ENCODE measurements around the gene FSTL4. TPM values are rescaled to one million over a fixed set of nuclear protein-coding genes. Genes with fewer than 3 reads are reported as not detected.
"Not testable (repeated sequence)": the region's sequence is repeated elsewhere in the genome, so short reads cannot be mapped to it uniquely, and the experiment has no call there.

The FSTL4 gene
- polyA plus RNA-seq, 3 donors from 2014 or later, result not detected

DNA sequence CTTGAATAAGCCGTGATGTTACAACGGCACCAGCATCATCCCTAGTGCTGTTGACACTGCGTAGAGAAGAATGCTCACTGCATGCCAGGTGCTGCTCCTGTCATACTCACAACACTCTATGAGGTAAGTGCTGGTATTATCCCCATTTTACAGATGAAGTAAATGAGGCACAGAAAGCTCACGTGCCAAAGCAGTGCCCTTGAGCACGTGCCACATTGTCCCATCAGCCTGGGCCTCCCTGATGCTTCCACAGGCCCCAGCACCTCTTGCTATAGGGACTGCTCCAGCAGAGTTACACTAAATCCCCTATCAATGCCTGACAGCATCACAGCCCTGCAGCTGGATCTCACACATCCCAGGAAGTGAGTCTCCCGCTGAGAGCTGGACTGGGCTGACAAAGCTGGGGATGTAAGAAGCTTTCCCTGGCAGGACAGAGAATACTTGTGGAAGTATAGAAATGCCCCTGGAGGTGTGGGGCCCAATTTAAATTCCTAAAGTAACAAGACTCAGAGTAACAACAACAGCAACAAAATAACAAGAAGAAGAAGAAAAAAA is 216.1 kb downstream of the FSTL4 start:
- peaks cover 3 to 5% (median 4%) of the 10 kb centered on the region in 3 donors for H3K27me3 Mint-ChIP-seq (ENCODE audit: low read depth in 3 of 3)
- H3K36me3 Mint-ChIP-seq, result no peaks in the 10 kb centered on the region
- no peak overlapping the region for H3K4me3 Mint-ChIP-seq
- H3K9me3 Mint-ChIP-seq, result no peaks in the 10 kb centered on the region
- no peak overlapping the region for H3K27ac Mint-ChIP-seq
- no peak for DNase-seq
- H3K4me1 Mint-ChIP-seq, result peaks cover 20 to 34% of the 10 kb centered on the region in 2 donors

DNA sequence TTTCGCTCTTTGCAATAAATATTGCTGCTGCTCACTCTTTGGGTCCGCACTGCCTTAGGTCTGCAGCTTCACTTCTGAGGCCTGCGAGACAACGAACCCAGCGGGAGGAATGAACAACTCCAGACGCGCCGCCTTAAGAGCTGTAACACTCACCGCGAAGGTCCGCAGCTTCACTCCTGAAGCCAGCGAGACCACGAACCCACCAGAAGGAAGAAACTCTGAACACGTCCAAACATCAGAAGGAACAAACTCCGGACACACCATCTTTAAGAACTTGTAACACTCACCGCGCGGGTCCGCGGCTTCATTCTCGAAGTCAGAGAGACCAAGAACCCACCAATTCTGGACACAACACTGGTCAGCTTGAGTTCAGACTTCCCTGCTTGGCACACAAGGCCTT is 217.1 kb downstream of the FSTL4 start:
- H3K4me3 Mint-ChIP-seq; H3K36me3 Mint-ChIP-seq; DNase-seq; H3K9me3 Mint-ChIP-seq; H3K27ac Mint-ChIP-seq; H3K27me3 Mint-ChIP-seq (ENCODE audit: low read depth in 3 of 3): not testable (repeated sequence)
- H3K4me1 Mint-ChIP-seq, result peaks cover 20 to 34% of the 10 kb centered on the region in 2 donors

DNA sequence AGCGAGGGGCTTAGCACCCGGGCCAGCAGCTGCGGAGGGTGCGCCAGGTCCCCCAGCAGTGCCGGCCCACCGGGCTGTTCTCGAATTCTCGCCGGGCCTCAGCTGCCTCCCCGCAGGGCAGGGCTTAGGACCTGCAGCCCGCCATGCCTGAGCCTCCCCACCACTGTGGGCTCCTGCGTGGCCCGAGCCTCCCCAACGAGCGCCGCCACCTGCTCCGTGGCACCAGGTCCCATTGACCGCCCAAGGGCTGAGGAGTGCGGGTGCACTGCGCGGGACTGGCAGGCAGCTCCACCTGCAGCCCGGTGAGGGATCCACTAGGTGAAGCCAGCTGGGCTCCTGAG is 217.9 kb downstream of the FSTL4 start:
- not testable (repeated sequence) for H3K9me3 Mint-ChIP-seq, H3K27ac Mint-ChIP-seq, H3K36me3 Mint-ChIP-seq, H3K4me3 Mint-ChIP-seq, DNase-seq
- peaks cover 2 to 10% (median 5%) of the 10 kb centered on the region in 3 donors for H3K27me3 Mint-ChIP-seq (ENCODE audit: low read depth in 3 of 3)
- H3K4me1 Mint-ChIP-seq, result peaks cover 16 to 28% of the 10 kb centered on the region in 2 donors

DNA sequence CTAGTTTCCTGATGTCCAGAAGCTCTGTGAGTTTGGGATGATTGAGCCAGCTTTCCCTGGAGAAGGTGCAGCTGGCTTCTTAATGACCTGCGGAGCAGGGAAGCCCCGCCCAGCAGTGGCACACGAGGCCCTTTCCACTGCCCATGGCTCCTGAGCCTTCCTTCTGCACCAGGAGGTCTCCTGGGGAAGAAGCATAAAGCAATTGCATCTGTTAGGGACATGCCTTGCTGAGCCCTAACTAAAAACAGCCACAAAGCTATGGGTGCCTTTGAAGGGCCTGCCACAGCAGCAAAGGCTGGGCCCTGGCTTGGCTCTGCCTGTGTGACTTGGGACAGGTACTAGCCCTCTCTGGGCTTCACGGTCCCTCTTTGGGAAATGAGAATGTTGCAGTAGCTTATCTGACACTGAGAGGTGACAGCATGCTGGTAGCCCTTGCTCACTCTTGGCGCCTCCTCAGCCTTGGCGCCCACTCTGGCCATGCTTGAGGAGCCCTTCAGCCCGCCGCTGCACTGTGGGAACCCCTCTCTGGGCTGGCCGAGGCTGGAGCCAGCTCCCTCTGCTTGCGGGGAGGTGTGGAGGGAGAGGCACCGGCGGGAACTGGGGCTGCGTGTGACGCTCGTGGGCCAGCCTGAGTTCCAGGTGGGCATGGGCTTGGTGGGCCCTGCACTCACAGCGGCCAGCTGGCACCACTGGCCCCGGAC is 218.4 kb downstream of the FSTL4 start:
- no peak for DNase-seq
- Mint-ChIP-seq H3K9me3 (peaks cover 0 to 3% (median 0%) of the 10 kb centered on the region in 6 donors), H3K4me3 (no peak overlapping the region), H3K27ac (no peak overlapping the region), H3K27me3 (ENCODE audit: low read depth in 3 of 3) (peaks cover 3 to 10% (median 5%) of the 10 kb centered on the region in 3 donors), H3K4me1 (peaks cover 11 to 22% of the 10 kb centered on the region in 2 donors), H3K36me3 (no peaks in the 10 kb centered on the region)

DNA sequence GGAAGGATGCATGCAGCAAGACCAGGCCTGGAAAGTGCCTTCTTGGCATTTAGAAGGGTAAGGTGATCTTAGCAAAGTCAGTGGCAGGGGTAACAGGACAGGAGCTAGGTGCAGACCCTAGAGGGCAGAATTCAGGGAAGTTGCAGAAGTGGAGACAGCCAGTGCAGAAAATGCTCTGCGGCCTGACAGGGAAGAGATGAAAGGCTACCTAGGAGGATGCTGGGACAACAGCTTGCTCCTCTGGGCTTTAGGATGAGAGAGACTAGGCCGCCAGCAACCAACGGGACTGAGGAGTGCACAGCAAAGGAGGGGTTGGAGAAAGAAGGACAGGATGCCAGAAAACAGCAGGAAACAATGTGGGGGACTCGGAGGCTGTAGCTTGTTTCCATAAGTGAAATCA is 219.9 kb downstream of the FSTL4 start:
- Mint-ChIP-seq H3K4me3 (no peak overlapping the region), H3K9me3 (peaks cover 0 to 3% (median 0%) of the 10 kb centered on the region in 6 donors), H3K27me3 (ENCODE audit: low read depth in 3 of 3) (peaks cover 2 to 10% (median 3%) of the 10 kb centered on the region in 3 donors), H3K27ac (no peak overlapping the region), H3K4me1 (peaks cover under 1 to 9% of the 10 kb centered on the region in 2 donors), H3K36me3 (no peaks in the 10 kb centered on the region)
- no peak for DNase-seq

DNA sequence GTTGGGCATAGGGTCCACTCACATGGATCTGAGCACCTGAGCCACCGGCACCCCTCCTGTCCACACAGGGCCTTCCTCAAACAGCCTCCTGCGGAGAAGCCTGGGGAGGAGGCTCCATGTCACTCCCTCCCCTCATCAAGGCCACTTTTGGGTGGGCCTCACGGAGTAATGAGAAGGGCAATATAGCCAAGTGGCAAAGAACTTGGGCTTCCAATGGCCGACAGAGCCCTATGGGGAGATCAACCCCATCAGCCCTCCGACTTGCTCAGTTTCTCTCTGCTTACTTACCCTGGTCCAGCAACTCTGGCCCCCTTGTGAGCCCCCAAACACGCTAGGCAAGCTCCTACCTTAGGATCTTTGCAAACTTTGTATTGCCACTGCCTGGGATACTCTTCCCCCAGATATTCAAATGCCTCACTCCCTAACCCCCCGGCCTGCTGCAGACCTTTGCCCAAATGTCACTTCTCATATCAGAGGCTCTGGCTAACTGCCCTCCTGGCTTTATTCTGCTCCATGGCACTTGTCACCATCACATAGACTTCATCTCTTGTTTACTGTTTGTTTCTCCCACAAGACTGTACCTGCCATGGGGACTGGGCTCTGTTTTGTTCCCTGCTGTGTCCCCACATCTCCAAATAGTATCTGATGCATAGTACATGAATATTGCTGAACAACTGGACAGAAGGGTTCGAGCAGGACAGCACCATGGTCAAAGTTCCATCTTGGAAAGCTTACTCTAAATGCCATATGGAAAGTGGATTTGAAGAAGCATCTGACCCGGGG is 220.8 kb downstream of the FSTL4 start:
- no peak for DNase-seq
- H3K36me3 Mint-ChIP-seq, result no peaks in the 10 kb centered on the region
- no peak overlapping the region for H3K27ac Mint-ChIP-seq
- peaks cover 0 to 3% (median 0%) of the 10 kb centered on the region in 6 donors for H3K9me3 Mint-ChIP-seq
- H3K4me1 Mint-ChIP-seq, result peaks cover 0 to 4% of the 10 kb centered on the region in 2 donors
- H3K4me3 Mint-ChIP-seq, result no peak overlapping the region
- peaks cover 2 to 10% (median 3%) of the 10 kb centered on the region in 3 donors for H3K27me3 Mint-ChIP-seq (ENCODE audit: low read depth in 3 of 3)

DNA sequence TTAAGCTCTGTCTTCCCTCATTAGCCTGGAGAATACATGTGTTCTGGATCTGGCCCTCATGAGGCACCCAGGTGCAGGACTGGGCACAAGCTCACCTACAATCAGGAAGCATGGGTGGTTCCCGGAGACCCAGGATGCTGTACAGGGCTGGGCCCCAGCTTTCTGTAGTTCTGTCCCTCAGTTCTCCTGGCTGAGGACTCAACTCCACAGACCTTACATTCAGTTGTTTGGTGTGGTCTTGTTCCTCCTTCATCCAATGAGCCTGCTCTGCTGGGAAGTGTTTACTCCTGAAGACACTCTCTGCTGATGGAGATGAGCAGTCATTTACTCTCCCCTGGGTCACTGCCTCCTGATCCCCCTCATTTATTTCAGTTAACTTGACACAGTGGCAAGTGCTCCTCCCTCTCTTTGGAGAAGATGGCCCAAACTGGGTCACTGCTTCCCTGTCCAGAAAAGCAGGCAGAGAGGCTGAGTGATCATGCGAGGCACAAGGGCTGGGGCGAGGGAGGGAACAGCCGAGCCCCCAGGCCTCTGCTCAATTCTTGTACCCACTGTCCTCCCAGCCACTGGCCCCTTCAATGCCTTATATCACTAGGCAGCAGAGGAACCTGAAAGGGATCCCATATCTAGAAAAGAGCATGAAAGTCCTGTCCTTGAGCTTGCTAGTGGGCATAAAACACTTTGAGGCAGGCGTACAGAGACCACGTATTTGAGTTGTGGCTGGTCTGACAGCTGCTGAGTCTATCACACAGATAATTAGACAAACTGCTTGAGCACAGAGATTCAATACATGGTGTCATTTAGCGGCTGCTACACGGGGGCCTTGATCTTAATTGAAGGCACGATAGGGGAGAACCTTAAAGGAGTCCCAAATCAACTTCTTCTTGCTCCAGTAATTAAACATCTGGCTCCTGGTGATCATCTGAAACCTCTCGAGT is 221.7 kb downstream of the FSTL4 start:
- Mint-ChIP-seq H3K9me3 (peaks cover 0 to 3% (median 0%) of the 10 kb centered on the region in 6 donors), H3K36me3 (no peaks in the 10 kb centered on the region), H3K27ac (no peak overlapping the region), H3K4me3 (no peak overlapping the region), H3K4me1 (no peaks in the 10 kb centered on the region), H3K27me3 (ENCODE audit: low read depth in 3 of 3) (peaks cover 2 to 10% (median 3%) of the 10 kb centered on the region in 3 donors)
- no peak for DNase-seq

DNA sequence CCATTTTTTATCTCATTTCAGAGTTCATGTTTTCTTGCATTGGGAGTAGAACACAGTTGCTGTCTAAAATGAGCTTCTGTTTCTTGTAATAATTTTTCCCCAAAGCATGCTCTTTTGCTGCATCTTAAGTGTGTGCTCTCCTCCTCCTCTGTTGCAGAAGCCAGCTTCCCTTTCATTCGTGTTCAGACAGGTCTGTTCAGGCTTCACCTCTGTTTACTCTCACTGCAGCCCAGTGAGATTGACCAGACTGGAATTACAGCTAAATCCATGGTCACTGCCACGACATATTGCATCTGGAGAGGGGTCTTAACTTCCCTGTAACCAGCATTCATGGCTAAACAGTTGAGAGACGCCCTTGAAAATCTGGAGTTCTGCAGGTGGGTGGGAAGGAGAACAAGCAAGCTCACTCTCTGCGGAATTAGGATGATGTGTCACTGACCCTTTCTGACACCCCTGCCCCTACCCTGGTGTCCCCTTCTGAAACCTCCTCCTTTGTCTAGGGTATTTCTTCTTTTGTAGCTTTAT is 223.2 kb downstream of the FSTL4 start:
- Mint-ChIP-seq H3K36me3 (no peaks in the 10 kb centered on the region), H3K27me3 (ENCODE audit: low read depth in 3 of 3) (peaks cover 0 to 10% (median 3%) of the 10 kb centered on the region in 3 donors), H3K4me3 (no peak overlapping the region), H3K4me1 (no peaks in the 10 kb centered on the region), H3K9me3 (peaks cover 0 to 3% (median 0%) of the 10 kb centered on the region in 6 donors), H3K27ac (no peak overlapping the region)
- no peak for DNase-seq

DNA sequence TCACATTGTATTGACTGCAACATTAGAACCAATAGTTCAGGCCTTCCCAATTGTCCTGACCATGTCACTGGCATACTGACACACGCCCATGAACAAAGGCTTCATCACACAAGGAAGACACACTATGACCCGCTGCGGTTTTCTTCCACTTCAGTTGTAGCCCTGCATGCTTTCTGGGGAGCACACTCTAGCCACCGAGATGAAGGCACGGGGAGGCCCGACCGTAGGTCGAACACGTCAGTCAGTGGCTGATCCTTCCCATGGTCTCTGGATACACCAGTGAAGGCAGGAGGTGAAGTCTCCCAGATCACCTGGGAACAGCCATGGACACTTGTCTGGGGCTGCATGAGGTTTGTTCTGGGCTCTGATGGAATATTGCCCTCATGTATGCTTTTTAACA is 224.7 kb downstream of the FSTL4 start:
- Mint-ChIP-seq H3K4me3 (no peak overlapping the region), H3K4me1 (no peaks in the 10 kb centered on the region), H3K27ac (no peak overlapping the region), H3K9me3 (peaks cover 0 to 3% (median 0%) of the 10 kb centered on the region in 6 donors), H3K36me3 (no peaks in the 10 kb centered on the region), H3K27me3 (ENCODE audit: low read depth in 3 of 3) (peaks cover 0 to 11% (median 2%) of the 10 kb centered on the region in 3 donors)
- no peak for DNase-seq

DNA sequence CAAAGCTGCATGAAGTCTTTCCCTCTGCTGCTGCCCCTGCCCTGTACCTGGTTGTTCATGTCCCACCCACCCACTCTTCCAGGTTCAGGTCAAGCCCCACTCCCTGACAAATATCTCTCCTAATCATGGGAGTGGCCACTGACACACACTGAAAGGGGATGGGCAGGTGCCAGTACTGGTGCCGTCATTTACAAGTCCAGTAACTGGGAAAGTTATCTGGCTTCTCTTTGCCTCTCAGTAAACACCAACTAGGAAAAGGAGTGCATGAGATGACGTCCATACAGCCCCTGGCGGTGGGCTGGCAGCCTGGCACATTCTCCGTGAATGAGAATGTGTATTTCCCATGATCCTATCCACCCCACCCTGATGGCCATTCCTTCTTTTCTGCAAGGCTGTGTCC is 225.2 kb downstream of the FSTL4 start:
- peaks cover 0 to 12% (median 2%) of the 10 kb centered on the region in 3 donors for H3K27me3 Mint-ChIP-seq (ENCODE audit: low read depth in 3 of 3)
- H3K4me1 Mint-ChIP-seq, result no peaks in the 10 kb centered on the region
- H3K36me3 Mint-ChIP-seq, result no peaks in the 10 kb centered on the region
- no peak for DNase-seq
- peaks cover 0 to 3% (median 0%) of the 10 kb centered on the region in 6 donors for H3K9me3 Mint-ChIP-seq
- no peak overlapping the region for H3K27ac Mint-ChIP-seq
- H3K4me3 Mint-ChIP-seq, result no peak overlapping the region

DNA sequence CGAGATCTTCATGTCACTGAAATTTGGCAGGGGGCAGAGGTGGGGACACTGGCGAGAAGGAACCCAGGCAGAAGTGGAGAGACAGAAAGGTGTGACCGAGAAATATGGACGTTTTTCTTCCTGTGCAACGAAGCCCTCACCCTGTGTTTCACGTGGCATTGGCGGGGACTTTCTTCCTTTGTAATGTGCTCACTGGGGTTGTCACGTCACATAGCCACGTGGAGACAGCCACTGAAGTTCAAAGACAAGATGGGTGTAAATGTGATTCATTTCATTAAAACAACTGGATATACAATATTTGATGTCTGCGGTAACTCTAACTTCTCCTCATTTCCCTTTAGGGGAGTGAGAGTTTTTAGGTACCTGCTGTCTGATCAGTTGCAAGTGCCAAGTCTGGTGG is 225.7 kb downstream of the FSTL4 start:
- peaks cover 0 to 9% (median 2%) of the 10 kb centered on the region in 3 donors for H3K27me3 Mint-ChIP-seq (ENCODE audit: low read depth in 3 of 3)
- no peak for DNase-seq
- no peak overlapping the region for H3K27ac Mint-ChIP-seq
- no peaks in the 10 kb centered on the region for H3K4me1 Mint-ChIP-seq
- H3K9me3 Mint-ChIP-seq, result peaks cover 0 to 3% (median 0%) of the 10 kb centered on the region in 6 donors
- H3K4me3 Mint-ChIP-seq, result no peak overlapping the region
- H3K36me3 Mint-ChIP-seq, result no peaks in the 10 kb centered on the region

DNA sequence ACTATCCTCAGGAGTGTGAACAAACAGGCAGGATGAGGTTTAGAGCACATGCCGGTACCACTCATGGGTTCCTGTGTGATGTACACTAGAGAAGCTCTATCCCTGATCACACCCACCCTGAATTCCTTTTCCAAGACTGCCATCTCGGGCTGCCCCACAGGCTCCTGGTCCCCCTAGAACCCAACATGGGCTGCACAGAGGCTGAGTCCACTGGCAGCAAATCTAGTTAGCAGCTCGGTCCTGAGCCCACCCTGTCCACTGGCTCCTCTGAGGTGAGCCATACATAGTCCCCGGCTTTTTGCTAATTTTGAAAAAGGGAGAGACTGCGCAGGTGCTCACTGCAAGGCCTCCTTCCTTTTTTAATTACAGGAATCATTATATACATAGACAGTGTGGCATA is 227.0 kb downstream of the FSTL4 start:
- no peaks in the 10 kb centered on the region for H3K36me3 Mint-ChIP-seq

DNA sequence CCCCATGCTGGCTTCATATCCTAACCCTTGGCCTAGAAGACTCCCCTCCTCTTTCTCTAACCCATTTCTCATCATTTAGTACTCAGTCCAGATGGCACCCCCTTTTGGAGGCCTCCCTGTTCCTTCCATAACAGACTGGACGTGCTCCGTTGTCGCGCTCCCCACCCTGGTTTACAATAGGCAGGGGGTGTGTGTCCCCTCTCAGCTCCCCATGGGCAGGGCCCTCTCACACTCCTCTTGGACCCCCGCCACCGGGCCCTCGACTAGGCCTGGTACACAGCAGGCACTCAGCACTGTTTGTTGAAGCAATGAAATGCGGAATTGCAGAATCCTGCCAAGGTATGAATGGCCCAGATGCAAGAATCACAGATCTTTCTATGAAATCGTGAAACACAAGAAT is 227.4 kb downstream of the FSTL4 start:
- no peak overlapping the region for H3K27ac Mint-ChIP-seq
- H3K4me3 Mint-ChIP-seq, result no peak overlapping the region
- H3K27me3 Mint-ChIP-seq (ENCODE audit: low read depth in 3 of 3), result peaks cover 0 to 5% (median 2%) of the 10 kb centered on the region in 3 donors
- H3K9me3 Mint-ChIP-seq, result peaks cover 0 to 3% (median 0%) of the 10 kb centered on the region in 6 donors
- no peak for DNase-seq
- no peaks in the 10 kb centered on the region for H3K36me3 Mint-ChIP-seq
- no peaks in the 10 kb centered on the region for H3K4me1 Mint-ChIP-seq

More for the DNA sequence above, 227.0 kb downstream of the FSTL4 start:
- Mint-ChIP-seq H3K4me1 (no peaks in the 10 kb centered on the region), H3K9me3 (peaks cover 0 to 3% (median 0%) of the 10 kb centered on the region in 6 donors), H3K4me3 (no peak overlapping the region), H3K27me3 (ENCODE audit: low read depth in 3 of 3) (peaks cover 0 to 9% (median 2%) of the 10 kb centered on the region in 3 donors), H3K27ac (no peak overlapping the region)
- no peak for DNase-seq
